ENCODE measurements around the gene ARHGAP25. TPM values are rescaled to one million over a fixed set of nuclear protein-coding genes. Genes with fewer than 3 reads are reported as not detected.

ARHGAP25 gene
- total and polyA plus RNA-seq, 2 experiments from 2014 or later: 1.9 to 2.0 TPM

DNA sequence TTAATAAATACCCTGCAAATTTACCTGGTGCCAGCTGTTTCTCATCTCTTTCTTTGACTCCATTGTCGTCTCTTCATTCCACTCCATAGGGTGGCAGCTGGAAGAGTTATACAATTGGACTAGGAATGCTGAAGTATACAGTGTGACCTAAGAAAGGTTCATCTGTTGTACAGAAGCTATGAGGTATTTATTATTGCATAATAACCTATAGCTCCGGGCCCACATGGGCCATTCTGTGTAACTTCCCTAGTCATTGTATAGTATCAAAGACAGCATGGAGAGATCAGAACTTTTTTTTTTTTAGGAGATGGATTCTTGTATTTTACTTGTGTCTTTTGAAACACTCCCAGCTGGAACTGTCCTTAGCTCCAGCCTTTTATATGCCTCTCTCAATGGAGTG lies 110.4 kb downstream of the ARHGAP25 start (continued):
- TF ChIP-seq, protein P1, sequence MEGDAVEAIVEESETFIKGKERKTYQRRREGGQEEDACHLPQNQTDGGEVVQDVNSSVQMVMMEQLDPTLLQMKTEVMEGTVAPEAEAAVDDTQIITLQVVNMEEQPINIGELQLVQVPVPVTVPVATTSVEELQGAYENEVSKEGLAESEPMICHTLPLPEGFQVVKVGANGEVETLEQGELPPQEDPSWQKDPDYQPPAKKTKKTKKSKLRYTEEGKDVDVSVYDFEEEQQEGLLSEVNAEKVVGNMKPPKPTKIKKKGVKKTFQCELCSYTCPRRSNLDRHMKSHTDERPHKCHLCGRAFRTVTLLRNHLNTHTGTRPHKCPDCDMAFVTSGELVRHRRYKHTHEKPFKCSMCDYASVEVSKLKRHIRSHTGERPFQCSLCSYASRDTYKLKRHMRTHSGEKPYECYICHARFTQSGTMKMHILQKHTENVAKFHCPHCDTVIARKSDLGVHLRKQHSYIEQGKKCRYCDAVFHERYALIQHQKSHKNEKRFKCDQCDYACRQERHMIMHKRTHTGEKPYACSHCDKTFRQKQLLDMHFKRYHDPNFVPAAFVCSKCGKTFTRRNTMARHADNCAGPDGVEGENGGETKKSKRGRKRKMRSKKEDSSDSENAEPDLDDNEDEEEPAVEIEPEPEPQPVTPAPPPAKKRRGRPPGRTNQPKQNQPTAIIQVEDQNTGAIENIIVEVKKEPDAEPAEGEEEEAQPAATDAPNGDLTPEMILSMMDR (conservative IDR thresholded peaks at IDR 0.05; ENCODE audit: low read depth in 2 of 2): no peak
- no peak for TF ChIP-seq ZNF114 (CRISPR knock-in tag; IDR thresholded peaks at IDR 0.05)
- TF ChIP-seq, protein P2, sequence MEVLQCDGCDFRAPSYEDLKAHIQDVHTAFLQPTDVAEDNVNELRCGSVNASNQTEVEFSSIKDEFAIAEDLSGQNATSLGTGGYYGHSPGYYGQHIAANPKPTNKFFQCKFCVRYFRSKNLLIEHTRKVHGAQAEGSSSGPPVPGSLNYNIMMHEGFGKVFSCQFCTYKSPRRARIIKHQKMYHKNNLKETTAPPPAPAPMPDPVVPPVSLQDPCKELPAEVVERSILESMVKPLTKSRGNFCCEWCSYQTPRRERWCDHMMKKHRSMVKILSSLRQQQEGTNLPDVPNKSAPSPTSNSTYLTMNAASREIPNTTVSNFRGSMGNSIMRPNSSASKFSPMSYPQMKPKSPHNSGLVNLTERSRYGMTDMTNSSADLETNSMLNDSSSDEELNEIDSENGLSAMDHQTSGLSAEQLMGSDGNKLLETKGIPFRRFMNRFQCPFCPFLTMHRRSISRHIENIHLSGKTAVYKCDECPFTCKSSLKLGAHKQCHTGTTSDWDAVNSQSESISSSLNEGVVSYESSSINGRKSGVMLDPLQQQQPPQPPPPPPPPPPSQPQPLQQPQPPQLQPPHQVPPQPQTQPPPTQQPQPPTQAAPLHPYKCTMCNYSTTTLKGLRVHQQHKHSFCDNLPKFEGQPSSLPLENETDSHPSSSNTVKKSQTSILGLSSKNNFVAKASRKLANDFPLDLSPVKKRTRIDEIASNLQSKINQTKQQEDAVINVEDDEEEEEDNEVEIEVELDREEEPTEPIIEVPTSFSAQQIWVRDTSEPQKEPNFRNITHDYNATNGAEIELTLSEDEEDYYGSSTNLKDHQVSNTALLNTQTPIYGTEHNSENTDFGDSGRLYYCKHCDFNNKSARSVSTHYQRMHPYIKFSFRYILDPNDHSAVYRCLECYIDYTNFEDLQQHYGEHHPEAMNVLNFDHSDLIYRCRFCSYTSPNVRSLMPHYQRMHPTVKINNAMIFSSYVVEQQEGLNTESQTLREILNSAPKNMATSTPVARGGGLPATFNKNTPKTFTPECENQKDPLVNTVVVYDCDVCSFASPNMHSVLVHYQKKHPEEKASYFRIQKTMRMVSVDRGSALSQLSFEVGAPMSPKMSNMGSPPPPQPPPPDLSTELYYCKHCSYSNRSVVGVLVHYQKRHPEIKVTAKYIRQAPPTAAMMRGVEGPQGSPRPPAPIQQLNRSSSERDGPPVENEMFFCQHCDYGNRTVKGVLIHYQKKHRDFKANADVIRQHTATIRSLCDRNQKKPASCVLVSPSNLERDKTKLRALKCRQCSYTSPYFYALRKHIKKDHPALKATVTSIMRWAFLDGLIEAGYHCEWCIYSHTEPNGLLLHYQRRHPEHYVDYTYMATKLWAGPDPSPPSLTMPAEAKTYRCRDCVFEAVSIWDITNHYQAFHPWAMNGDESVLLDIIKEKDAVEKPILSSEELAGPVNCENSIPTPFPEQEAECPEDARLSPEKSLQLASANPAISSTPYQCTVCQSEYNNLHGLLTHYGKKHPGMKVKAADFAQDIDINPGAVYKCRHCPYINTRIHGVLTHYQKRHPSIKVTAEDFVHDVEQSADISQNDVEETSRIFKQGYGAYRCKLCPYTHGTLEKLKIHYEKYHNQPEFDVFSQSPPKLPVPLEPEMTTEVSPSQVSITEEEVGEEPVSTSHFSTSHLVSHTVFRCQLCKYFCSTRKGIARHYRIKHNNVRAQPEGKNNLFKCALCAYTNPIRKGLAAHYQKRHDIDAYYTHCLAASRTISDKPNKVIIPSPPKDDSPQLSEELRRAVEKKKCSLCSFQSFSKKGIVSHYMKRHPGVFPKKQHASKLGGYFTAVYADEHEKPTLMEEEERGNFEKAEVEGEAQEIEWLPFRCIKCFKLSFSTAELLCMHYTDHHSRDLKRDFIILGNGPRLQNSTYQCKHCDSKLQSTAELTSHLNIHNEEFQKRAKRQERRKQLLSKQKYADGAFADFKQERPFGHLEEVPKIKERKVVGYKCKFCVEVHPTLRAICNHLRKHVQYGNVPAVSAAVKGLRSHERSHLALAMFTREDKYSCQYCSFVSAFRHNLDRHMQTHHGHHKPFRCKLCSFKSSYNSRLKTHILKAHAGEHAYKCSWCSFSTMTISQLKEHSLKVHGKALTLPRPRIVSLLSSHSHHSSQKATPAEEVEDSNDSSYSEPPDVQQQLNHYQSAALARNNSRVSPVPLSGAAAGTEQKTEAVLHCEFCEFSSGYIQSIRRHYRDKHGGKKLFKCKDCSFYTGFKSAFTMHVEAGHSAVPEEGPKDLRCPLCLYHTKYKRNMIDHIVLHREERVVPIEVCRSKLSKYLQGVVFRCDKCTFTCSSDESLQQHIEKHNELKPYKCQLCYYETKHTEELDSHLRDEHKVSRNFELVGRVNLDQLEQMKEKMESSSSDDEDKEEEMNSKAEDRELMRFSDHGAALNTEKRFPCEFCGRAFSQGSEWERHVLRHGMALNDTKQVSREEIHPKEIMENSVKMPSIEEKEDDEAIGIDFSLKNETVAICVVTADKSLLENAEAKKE (CRISPR knock-in tag; IDR thresholded peaks at IDR 0.05): no peak

DNA sequence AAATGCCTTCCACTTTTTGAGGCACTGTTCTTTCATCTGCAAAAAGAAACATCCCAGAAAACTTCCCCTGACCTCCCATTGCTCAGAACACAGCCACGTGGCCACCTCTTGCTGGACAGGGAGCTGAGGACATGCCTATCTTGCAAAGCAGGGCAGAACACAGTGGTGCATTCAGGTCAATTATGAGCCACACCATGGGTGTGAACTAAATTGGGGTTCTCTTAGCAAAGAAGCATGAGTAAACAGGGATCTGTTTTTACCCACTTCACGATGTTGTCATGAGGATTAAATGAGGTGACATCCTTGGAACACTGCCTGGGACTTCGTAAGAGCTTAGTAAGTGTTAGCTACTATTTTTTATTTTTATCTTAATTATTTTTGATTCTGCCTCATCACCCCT lies 111.5 kb downstream of the ARHGAP25 start:
- no peaks in the 10 kb centered on the region for H3F3A ChIP-seq (replicated peaks; ENCODE audit: low read depth)
- H3K36me3 Mint-ChIP-seq (ENCODE audit: low read depth): no peaks in the 10 kb centered on the region
- H2AFZ ChIP-seq: no peak overlapping the region
- H3K4me1 Mint-ChIP-seq: peaks cover 4% of the 10 kb centered on the region; the same call in 1 of the 3 replicates
- H4K20me1 ChIP-seq (replicated peaks; ENCODE audit: insufficient read depth): no peaks in the 10 kb centered on the region
- H3K4me3 ChIP-seq: no peak overlapping the region
- no peak overlapping the region for H3K27ac Mint-ChIP-seq
- no peaks in the 10 kb centered on the region for H3K27me3 ChIP-seq (ENCODE audit: insufficient read depth)
- no peaks in the 10 kb centered on the region for H3K79me2 ChIP-seq (replicated peaks; ENCODE audit: insufficient read depth)
- no peak overlapping the region for H3K4me2 ChIP-seq
- H3K4me1 ChIP-seq (ENCODE audit: insufficient read depth): no peaks in the 10 kb centered on the region
- H3K27ac ChIP-seq (ENCODE audit: low read depth): no peak overlapping the region
- H3K36me3 ChIP-seq (ENCODE audit: insufficient read depth): no peaks in the 10 kb centered on the region
- ATAC-seq (no peak), DNase-seq (ENCODE audit: low spot score) (no peak)
- H3K4me3 Mint-ChIP-seq: no peak overlapping the region
- no peaks in the 10 kb centered on the region for H3K9me3 Mint-ChIP-seq
- 0 out of 2 replicates have a peak, but pooled peaks cover 8% of the 10 kb centered on the region for H3K9me2 ChIP-seq (ENCODE audit: insufficient read depth)
- no peaks in the 10 kb centered on the region for H3K27me3 Mint-ChIP-seq (ENCODE audit: insufficient read depth, low read depth, poor library complexity)
- TF ChIP-seq, protein P2 (CRISPR knock-in tag; IDR thresholded peaks at IDR 0.05): no peak
- TF ChIP-seq NANOG (IDR thresholded peaks at IDR 0.05; ENCODE audit: borderline replicate concordance) (no peak), POLR2AphosphoS5 (IDR thresholded peaks at IDR 0.05; ENCODE audit: low read depth) (no peak), EZH2phosphoT487 (IDR thresholded peaks at IDR 0.05; ENCODE audit: unreplicated experiment) (no peak)
- TF ChIP-seq, protein P3, sequence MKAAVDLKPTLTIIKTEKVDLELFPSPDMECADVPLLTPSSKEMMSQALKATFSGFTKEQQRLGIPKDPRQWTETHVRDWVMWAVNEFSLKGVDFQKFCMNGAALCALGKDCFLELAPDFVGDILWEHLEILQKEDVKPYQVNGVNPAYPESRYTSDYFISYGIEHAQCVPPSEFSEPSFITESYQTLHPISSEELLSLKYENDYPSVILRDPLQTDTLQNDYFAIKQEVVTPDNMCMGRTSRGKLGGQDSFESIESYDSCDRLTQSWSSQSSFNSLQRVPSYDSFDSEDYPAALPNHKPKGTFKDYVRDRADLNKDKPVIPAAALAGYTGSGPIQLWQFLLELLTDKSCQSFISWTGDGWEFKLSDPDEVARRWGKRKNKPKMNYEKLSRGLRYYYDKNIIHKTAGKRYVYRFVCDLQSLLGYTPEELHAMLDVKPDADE (IDR thresholded peaks at IDR 0.05): no peak
